ENCODE results near the gene MAU2.

MAU2 gene

DNA sequence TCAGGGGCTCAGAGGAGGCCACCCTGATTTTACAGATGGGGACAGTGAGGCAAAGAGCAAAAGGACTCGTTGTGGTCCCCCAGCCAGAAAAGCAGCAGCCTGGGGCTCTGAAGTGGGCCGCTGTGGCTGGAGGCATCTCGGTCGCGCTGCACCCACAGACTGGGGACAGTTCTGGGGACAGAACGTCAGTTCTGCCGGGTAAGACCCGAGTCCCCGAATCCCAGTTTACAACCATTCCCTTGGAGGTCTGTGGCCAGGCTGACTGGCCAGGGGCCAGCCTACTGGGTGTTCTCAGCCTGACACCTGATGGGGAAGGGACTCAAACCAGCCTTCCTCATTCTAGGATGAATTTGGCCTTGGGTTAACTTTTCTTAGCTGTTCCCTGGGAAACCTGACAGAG lies 14.4 kb upstream of the MAU2 start:
- DNase-seq = no peak

DNA sequence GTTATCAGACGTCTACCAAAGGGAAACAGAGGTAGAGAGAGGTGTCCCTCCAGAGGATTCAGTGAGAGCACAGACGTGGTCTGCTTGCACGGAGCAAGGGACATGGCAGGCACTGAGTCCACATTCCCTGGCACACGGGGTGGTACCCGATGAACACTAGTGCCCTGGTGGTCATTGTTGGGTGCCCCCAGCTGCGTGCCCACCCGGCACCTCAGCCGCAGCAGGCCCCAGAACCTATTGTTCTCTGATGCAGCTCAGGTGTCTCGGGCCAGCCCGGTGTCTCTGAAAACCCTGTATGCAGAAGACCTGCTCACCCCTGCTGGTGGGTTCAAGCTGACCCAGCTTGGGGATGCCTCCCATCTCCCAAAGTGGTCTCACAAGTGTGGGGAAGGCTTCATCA lies 12.3 kb upstream of the MAU2 start:
- no peak for DNase-seq

DNA sequence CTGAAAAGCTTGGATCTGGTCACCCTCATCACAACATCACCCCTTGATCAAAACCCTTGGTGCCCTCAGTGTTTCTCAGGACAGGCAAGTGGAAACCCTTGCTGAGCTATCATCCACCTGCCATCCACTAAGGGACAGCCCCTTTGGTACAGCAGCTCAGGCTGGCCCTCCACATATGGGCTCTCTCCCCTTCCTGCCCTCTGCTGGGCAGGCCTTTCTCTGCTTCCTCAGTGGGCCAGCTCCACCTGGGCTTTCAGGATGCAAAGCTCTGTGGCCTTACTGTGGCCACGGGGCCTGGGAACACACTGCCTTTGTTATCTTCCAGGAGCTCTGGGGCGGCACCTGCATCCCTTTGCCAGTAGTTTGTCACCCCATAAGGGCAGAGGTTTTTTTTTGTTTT lies 5.2 kb upstream of the MAU2 start:
- no peak for DNase-seq

DNA sequence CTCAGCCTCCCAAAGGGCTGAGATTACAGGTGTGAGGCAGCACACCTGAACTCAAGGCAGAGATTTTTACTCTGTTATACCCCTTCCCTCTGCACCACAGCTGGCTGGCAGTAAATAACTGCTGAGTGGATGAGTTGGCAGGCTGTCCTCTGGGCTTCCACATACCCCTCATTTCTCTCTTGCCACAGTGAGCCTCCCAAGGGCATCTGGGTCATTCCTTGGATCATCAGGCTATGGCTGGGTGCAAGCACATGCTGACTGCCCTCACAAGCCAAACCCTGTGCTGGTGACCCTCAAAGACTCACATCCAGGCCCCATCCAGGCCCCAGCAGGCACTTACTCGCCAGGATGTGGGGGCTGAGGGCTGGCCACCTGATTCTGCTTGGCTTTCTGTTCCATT lies 4.5 kb upstream of the MAU2 start:
- DNase-seq = no peak

DNA sequence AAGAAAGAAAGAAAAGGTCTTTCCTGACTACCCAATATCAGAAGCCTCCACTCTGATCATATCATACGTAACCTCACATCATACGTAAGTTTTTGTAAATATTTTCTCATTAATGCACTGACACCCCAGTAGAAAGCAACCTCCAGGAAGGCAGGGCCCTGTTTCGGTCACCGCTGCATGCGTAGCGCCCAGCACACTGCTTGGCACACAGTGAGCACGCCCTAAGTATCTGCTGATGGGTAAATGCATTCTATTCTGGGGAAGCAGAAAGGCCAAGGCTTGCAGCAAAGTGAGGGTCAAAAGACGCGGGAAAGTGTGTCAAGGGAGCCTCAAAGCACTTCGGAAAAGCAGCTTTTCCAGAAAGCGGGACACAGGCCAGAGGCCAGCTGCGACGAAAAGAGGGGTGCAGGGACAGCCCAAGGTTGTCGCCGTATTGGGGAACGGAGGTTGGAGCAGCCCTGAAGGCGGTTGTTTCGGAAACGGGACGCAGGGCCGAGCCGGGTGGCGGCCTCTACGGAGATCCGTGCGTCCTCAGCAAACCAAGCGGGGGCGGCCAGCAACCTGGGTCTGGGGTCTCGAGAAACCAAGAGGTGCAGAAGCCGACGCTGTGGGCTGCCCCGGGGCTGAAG lies 783 bp upstream of the MAU2 start:
- DNase-seq = no peak

DNA sequence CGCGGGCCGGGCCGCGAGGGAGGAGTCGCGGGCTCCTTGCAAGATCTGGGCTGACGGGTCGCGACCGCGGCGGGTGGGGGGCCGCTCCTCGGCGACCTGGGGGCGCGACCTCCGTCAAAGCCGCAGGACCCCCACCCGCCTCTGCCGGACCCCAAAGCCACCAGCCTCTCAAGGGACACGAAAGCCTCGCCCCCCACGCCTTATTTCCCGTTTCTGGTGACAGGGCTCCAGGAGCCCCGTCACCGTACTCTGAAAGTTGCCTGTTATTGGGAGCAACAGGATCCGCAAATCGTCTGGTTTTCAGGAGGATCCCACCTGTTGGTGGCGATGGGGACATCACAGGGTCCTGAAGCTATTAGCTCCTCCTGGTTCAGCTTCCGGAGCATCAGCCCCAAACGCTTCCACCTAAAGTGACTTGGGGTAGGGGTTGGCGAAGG lies 530 bp downstream of the MAU2 start:
- DNase-seq = peak; percentile 21

DNA sequence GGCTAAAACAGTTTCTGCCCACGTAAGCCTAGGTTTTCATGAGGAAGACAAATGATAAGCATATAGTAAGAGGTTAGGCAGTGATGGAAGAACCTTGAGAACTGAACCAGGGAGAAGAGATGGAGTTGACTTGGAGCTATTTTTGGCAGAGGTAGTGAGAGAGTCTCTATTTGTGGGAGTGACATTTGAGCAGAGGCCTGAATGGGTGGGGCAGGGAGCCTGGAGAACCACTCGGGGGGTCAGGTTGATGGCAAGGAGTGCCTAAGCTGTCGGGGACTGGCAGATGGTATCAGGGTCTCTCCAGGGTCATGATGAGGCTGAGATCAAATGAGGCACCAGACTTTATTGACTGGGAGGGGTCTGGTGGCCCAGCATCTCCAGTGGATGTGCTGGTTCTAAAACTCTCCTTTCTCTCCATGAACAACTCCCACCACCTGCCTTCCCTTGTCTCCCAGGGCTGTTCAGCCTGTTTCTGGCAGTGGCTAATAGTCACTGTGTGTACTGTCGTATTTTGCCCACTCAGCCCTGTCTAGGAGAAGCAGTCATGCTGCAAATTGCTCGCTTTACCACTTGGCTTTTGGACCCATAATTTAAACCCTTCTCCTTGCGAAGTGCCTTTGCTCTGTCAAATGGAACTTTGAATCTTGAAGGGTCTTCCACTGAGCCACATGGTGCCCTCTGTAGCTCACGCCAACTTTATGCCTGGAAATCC lies 3.6 kb downstream of the MAU2 start:
- DNase-seq = no peak

DNA sequence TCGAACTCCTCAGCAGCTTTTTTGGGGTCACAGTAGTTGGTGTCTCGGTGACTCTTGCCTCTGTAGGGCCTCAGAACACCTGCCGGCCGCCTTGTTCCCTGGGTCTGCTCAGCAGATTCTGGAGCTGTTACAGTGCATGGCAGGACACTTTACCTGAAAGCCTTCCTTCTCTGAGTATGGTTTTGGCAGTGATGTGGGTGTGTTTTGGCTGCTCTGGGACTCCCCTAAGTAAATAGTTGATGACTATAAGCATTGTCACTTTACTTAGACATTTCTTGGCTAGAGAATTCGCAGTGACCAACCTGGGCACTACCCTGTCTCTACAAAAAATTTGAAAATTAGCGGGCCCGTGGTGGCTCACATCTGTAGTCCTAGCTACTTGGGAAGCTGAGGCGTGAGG lies 7.0 kb downstream of the MAU2 start:
- DNase-seq = no peak

DNA sequence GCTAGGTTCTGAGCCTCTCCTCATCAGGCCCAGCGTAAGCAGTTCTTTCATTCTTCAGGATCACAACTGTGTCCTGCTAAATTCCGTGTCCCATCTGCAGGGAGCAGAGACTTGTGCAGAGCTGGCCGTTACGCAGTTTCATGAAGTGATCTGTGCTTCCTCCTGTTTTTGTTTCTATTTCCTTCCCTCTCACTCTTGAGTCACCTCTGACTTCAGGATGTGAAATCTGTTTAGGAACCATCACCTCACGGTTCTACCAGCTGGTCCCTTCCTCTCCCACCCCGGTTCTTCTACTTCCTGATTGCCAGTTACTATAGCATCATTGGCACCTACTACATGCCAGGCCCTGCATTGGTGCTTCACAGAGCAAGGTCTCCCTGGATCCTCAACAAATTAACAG lies 8.5 kb downstream of the MAU2 start:
- DNase-seq = peak; percentile 92

DNA sequence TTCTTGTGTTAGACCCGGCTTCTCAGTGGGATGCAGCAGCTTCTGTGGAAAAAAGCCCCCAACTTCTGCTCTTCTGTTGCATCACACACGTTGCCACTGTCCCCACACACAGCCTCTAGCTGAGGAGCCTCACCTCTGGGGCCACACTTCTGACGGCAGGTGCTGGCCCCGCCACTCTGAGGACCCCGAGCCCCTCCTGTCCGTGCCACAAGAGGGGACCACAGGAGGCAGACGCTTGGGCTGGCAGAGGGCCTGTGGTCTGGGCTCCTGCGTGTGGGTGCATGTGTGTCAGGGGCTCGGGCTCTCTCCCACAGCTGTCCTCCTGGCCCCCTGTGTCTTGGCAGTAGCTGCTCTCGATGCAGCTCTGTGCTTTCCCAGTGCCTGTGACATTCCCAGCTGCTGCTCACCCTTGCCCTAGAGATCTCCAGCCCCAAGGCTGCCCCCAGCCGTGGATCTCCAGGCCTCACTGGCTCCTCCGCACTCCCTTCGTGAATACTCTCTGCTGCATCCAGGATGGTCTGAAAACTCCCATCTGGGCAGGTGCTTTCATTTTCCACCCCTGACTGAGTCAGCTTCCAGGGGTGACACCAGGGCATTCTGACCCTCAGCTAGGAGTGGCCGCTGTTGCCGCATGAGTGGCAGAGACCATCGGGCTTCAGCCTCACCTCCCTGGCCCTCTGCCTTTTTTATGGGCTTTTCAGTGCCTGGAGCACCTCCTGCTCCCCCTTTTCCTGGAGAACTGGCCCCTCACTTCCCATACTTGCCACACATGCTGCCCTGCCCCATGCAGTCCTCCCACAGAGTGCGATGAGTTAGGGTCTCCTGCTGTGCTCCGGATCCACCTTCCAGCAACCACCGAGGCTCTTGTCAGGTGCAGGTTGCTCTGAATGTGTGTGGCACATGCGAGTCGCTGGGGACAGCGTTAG lies 13.7 kb downstream of the MAU2 start:
- DNase-seq = no peak

DNA sequence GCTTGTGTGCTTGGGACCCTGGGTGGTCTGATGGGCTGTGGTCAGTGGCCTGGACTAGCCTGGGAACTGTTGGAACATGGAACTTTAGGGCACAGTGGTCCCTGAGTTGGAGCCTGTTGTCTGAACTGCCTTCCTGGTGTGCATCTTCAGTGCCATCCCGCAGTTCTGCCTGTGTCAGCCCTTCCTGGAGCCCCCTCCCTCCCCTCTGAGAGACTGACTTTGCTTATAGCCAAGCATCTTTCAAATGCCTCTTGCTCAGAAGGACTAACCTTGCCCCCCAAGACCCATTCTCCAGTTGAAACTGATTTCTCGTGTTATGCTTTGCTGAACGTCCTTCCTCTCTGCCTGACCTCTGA lies 14.3 kb downstream of the MAU2 start:
- DNase-seq = no peak

DNA sequence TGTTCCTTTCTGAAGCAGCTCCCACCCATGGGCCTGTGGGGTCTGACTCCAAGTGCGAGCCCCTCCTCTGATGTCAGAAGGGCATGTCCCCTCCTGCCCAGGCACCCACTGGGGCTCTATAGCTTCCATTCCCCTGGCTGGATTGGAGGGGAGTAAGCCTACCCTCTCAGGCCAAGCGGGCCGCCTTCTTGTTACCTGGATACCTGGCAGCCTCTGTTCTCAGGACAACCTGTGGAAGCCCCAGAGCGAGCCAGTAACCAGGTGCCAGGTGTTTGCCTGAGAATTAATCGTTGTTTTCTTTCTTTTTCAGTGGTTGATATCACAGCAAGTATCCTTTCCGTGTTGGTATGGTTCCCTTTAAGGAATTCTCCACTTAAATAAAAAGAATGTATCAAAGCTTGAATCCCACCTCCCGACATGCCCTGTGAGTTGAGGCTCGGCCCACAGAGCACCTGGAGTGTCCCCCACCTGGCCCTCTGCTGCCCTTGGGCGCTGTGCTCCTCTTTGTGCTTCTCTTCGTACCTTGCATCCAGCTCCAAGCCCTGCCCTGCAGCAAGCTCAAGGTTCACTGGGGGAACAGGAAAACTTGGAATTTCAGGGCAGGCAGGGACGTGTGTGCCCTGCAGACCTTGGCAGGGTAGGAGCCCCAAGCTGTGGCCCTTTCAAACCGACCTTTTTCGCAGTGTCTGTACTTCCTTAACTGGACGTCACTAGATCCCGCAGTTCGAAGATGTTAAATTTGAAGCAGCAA lies 15.0 kb downstream of the MAU2 start:
- DNase-seq = no peak

DNA sequence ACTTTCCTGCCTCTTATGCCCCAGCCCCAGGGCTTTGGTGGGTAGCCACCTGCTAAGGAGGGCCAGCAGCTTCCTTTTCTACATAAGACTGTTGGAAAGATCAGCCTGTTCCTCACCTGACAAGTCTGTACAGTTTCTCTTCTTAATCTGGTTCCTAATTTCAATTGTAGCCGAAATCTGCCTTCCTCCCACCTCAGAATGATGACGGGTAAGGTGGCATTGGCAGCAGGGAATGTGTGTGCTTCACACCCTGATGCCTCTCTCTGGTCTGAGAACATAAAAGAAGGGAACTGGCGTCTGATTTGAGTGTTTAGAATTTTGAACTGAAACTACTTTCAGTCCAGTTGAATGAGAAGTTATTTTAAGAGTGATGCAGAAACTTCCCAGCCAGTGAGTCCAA lies 16.0 kb downstream of the MAU2 start:
- DNase-seq = no peak

DNA sequence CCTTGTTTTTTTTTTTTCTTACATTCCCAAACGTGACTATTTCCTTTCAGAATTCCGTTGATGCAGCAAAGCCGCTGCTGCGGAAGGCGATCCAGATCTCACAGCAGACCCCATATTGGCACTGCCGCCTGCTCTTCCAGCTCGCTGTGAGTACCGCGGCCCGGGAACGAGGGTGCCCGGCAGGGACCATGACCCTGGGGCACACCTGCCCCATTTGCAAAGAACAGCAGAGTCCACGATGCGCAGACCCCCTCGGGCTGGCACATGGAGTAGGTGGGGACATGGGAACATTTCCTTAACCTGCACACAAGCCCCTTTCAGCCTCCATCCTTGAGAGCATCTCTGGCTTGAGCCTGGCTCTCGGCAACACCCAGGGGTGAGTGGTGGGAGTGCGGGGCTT lies 16.5 kb downstream of the MAU2 start:
- DNase-seq = no peak

DNA sequence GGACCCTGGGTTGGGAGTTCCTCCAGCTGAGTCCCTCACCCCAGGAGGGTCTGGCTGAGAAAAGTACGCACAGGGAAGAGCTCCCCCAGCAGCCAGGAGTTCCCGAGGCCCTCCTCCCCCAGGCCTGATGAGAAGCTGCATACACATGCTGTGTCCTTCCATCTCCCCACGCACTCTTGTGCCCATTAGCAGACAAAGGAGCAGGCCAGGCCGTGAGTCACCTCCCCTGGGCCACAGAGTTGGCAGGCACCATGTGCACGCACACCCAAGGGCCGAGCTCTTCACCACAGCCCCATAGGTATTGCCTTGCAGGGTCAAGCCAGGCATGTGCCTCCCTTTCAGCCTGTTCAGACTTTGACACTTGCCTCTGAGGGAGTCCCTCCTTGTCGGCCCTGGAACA lies 17.5 kb downstream of the MAU2 start:
- DNase-seq = no peak

DNA sequence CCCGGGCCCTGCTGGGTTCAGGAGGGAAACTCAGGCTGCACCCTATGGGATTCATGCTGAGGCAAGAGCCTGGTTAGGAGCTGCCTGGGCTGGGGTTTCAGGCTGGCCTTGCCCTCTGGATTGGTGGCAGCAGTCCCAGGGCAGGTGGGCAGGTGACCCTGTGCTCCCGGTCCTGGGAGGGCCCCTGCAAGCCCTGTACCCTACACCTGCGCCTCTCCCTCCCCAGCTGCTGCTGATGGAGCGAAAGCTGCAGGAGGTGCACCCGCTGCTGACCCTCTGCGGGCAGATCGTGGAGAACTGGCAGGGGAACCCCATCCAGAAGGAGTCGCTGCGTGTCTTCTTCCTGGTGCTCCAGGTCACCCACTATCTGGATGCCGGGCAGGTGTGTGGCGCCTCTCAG lies 20.4 kb downstream of the MAU2 start:
- no peak for DNase-seq

DNA sequence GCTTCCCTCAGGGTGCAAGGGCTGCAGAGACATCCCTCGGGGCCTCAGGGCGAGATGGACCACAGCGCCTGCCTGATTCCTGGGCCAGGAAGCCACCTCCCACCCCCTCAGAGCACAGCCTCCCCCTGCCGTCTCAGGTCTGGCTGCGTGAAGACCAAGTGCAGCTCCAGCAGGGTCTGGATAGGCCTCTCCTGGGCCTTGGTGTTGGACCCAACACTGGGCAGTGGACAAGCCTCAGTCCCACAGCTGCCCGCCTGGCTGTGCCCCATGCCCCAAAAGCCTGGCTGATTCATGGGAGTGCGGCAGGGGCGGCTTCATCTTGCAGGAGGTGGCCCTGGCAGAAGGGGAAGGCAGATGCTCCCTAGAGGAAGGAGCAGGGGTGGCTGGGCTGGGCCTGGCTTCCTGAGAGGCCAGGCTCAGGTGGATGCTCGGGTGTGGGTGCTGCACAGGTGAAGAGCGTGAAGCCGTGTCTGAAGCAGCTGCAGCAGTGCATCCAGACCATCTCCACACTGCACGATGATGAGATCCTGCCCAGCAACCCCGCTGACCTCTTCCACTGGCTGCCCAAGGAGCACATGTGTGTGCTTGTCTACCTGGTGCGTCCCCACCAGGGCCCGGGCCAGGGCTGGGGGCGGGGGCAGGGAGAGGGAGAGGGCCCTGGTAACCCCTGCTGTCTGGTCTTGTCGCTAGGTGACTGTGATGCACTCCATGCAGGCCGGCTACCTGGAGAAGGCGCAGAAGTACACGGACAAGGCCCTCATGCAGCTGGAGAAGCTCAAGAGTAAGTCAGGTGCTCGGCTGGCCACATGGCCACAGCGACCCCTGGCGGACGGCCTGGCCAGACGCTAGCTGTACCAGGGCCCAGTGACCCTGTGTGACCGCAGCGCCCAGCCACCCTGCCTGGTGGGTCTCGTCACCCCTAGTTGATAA lies 21.7 kb downstream of the MAU2 start:
- DNase-seq = peak; percentile 20

DNA sequence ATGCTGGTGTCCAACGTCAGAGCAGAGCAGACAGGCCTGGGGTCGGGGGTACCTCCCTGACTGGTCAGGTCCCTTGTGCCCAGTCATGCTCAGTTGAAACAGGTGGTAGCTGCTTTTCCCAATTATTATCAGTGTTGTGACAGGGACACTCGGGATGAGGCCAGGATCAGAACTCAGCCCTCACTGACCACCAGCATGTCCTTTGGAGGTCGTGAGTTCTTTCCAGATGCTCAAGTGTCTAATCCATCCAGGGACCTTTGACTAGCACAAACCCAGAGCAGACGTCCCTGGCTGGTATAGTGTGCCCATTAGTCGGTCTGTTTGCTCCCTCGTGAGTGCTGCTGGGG lies 22.4 kb downstream of the MAU2 start:
- no peak for DNase-seq

DNA sequence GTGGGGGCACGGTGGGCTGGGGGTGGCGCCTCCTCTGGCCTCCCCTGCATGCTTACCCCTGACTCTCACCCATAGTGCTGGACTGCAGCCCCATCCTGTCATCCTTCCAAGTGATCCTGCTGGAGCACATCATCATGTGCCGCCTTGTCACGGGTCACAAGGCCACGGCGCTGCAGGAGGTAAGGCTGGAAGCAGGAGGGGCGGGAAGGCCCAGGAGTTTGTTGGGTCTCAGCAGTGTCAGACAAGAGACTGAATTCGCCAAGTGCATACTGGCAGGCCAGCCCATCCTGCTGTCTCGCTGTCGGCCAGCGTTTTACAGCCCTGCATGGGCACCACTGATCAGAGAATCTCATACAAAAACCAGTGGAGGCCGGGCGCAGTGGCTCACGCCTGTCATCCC lies 23.1 kb downstream of the MAU2 start:
- no peak for DNase-seq

DNA sequence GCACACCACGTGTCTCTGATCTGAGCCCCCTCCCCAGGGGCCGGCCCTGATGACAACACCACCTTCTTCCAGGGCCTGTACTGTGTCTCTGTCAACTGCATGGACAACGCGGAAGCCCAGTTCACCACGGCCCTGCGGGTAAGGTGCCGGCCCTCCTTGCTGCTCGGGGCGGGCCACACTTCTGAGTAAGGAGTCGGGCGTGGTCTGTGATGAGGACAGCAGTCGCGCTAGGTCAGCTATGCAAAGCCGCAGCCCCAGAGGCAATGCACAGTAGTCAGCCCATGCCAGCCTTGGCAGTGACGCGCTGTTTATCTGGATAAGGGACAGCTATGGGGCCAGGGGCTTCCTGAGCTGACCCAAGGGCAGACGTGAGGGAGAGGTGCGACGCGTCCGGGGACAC lies 24.6 kb downstream of the MAU2 start:
- DNase-seq = no peak

DNA sequence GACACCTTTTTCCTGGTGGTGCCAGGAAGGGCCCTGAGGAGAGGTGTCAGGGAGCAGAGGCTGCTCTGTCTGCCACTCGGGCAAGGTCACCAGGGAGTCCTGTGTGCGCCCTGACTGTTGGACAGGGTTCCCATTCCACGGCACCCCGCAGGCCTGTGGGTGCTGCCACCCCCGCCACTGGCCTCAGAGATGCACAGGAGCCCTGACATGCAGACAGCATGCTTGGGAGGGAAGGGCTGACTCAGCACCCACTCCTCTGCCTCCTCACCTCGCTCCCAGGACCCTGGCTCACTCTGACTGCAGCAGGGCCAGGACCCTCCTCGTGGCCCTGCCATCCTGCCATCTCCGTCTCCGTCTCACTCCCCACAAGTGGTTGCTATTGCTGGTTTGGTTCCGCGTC lies 25.3 kb downstream of the MAU2 start:
- DNase-seq = no peak

DNA sequence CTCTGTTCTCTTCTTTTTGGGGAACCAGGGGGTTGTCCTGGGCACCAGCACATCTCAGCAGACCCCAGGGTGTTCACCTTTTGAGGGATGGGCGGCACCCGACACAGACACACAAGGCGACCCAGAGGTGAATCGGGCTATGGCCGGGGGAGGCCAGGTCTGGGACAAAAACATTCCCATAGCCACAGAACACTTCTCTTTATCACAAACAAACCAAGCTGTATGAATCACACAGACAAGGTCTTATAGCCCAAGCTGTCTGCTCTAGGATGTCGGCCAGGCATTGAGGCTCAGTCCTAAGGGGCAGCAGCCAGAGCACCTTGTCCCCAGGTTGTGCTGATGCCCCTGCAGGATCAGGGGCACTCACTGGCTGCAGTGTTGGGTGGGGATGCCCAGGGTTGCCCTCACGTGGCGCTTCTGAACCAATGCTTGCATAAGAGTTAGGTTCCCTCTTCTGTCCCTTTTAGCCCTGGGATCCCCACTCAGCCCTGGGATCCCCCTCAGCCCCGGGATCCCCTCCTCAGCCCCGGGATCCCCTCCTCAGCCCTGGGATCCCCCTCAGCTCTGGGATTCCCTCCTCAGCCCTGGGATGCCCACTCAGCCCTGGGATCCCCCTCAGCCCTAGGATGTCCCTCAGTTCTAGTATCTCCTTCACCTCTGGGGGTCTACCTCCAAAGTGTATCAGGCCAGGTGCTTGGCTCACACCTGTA lies 26.9 kb downstream of the MAU2 start:
- no peak for DNase-seq

All from MV-4-11 (cell line).